AG09319 (cell line): Measurements from ENCODE around the gene SELL.

Experiments
- DNase-seq: peaks from one replicate; pipeline ENCODE4 v3.0.0-alpha.2; 2010; ENCODE audit warnings: low read depth; ENCODE audit errors: extremely low read depth
- CTCF ChIP-seq: IDR thresholded peaks from 2 replicates; pipeline ENCODE4 v1.5.1; 2011; ENCODE audit warnings: low read depth, mild to moderate bottlenecking, inconsistent platforms, low read length, moderate library complexity

The SELL gene

GRCh38 chr1:169707912-169708604, 3.4 kb downstream of the SELL start:
- no peak for TF ChIP-seq CTCF
- no peak for DNase-seq

- no peak for TF ChIP-seq CTCF
- DNase-seq: no peak
Observed at GRCh38 chr1:169704797-169705196, 6.6 kb downstream of the SELL start.

- DNase-seq: no peak
- TF ChIP-seq CTCF: no peak
Observed at GRCh38 chr1:169701261-169702005, 10.0 kb downstream of the SELL start.

- TF ChIP-seq CTCF: no peak
- no peak for DNase-seq
Observed at GRCh38 chr1:169699707-169700106, 11.7 kb downstream of the SELL start.

GRCh38 chr1:169698976-169699375, 12.4 kb downstream of the SELL start:
- TF ChIP-seq CTCF: no peak
- DNase-seq: no peak

GRCh38 chr1:169697755-169698154, 13.7 kb downstream of the SELL start:
- DNase-seq: no peak
- TF ChIP-seq CTCF: no peak
